ENCODE data around the gene TECR.
A peak's percentile ranks its signal among the peaks of the same experiment; 100 is the strongest.
"Not testable (repeated sequence)": the region's sequence is repeated elsewhere in the genome, so short reads cannot be mapped to it uniquely, and the experiment has no call there.

Gene TECR

GRCh38 chr19:14529254-14530004, at the start of gene TECR:
TECR (plus strand) TSS chr19:14529594; CDS start chr19:14529697, 103 bp downstream.
- DNase-seq = peak; percentile 99

GRCh38 chr19:14479975-14480699, 49.3 kb upstream of the TECR start:
- DNase-seq = no peak

- DNase-seq = no peak
Measured at GRCh38 chr19:14480700-14481079, 48.7 kb upstream of the TECR start.

GRCh38 chr19:14482172-14482941, 47.0 kb upstream of the TECR start:
- no peak for DNase-seq

- no peak for DNase-seq
Measured at GRCh38 chr19:14487370-14488125, 41.8 kb upstream of the TECR start.

GRCh38 chr19:14492756-14493337, 36.5 kb upstream of the TECR start:
- no peak for DNase-seq

GRCh38 chr19:14494411-14494810, 35.0 kb upstream of the TECR start:
- DNase-seq = no peak

- no peak for DNase-seq
Measured at GRCh38 chr19:14494910-14495671, 34.3 kb upstream of the TECR start.

GRCh38 chr19:14495672-14496028, 33.7 kb upstream of the TECR start:
- DNase-seq = no peak

- peak; percentile 99 for DNase-seq
Measured at GRCh38 chr19:14496029-14496833, 33.2 kb upstream of the TECR start, which contains the start of gene GIPC1. GIPC1 (minus strand) TSS chr19:14496127; CDS start chr19:14482976, 13,151 bp downstream.

- no peak for DNase-seq
Measured at GRCh38 chr19:14496834-14497227, 32.6 kb upstream of the TECR start.

GRCh38 chr19:14497228-14497921, 32.0 kb upstream of the TECR start:
- DNase-seq = no peak

GRCh38 chr19:14502334-14503092, 26.9 kb upstream of the TECR start:
- DNase-seq = no peak

- DNase-seq = no peak
Measured at GRCh38 chr19:14503285-14503684, 26.1 kb upstream of the TECR start.

GRCh38 chr19:14504575-14504974, 24.8 kb upstream of the TECR start:
- not testable (repeated sequence) for DNase-seq

- DNase-seq = no peak
Measured at GRCh38 chr19:14505488-14506239, 23.7 kb upstream of the TECR start.

- DNase-seq = no peak
Measured at GRCh38 chr19:14507704-14508542, 21.5 kb upstream of the TECR start.
